ENCODE data around the gene AHI1.

GRCh38 chr6:135319819-135320218, 177.7 kb downstream of the AHI1 start:
- TF ChIP-seq NFIC (IDR thresholded peaks at IDR 0.05; ENCODE audit: low read depth, low read length), result no peak
- TF ChIP-seq RFX5 (IDR thresholded peaks at IDR 0.05; ENCODE audit: low read depth, low read length), result no peak
- no peak for TF ChIP-seq KAT2A (conservative IDR thresholded peaks at IDR 0.05; ENCODE audit: control insufficient read depth, low read depth, low read length)
- TF ChIP-seq CTCF (IDR thresholded peaks at IDR 0.05 in 2 of 3, conservative IDR thresholded peaks at IDR 0.05 in 1 of 3; ENCODE audit: control insufficient read depth in 2 of 3, extremely low read depth in 1 of 3, insufficient read depth in 1 of 3, low read depth in 3 of 3, low read length in 3 of 3), result no peak
- no peak for TF ChIP-seq REST (IDR thresholded peaks at IDR 0.05; ENCODE audit: low read depth, low read length)

Data from GM12878 (cell line).